Right forelimb (tissue), 1 donor: ENCODE measurements around the gene FAAH.

Source experiments
- DNase-seq: peaks from one replicate; pipeline ENCODE4 v3.0.0-alpha.2; 2018

The FAAH gene

DNA sequence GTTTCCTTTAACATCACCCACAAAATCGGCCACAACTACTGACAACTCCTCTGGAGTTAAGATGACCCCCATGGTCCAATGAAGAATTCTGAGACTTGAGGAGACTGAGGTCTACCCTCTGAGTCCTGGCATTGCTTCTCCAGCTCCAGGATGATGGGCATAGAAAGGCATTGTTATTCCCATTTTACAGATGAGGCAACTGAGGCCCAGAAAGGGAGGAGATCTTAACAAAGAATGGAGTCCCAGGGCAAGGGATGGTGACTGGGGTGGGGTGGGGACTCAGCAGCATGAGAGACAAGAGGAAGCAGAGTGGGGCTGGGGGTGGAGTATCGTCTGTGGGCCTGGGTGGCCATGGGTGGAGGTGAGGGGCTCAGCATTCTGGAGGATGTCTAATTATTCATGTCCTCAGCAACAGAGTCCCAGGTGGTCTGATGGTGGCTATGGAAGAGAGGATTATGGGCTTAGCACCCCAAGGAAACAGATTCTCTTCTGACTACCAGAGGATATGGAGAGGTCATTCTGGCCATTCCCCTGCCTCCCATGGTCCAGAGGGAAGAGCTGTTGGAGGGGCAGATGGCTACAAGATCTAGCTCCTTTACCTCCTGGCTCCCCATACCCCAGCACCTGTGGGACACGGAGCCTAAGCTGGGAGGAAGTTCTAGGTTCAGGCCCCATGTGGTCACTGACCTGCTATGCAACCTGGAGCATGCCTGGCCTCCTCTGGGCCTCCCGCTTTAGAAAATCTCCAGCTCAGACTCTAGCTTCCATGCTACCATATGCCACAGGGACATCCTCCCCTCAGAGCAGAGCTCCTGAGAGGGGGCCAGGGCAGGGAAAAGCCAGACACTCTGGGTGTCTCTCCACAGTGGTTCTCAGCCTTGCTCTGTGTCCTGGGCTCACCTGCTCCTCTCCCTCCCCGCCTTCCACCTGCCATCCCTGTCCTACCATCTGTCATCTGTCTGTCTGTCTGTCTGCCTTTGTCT lies 58.1 kb downstream of the FAAH start:
- DNase-seq: no peak

GRCh38 chr1:46452931-46453325 lies 58.8 kb downstream of the FAAH start:
- DNase-seq: no peak

- DNase-seq: no peak
Observed at GRCh38 chr1:46453449-46453848, 59.3 kb downstream of the FAAH start.

GRCh38 chr1:46455951-46456350 lies 61.8 kb downstream of the FAAH start:
- DNase-seq: no peak

DNA sequence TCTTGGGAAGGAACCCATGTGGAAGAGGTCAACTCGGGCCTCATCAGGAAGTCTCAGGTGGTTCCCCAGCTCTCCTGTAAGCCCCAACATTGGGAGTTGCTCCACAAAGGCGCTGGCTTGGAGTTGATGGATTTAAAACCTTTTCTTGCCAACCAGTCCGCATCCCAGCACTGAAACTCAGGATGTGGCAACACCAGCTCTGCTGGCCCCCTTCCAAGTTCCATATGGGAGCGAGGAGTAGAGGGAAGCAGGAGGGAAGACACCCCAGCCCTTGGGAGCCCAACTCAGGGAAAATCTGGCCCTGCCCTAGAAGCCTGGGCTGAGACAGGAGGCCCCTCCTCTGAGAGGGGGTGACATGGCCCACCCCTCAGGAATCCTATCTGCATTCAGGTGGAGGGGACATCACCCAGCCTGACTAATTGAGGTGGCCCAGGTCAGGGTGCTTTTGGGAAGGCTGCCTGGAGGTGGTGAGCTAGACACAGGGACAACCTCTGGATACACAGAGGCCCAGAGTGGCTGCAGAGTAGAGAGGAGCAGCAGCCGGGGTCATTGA lies 62.4 kb downstream of the FAAH start:
- no peak for DNase-seq

DNA sequence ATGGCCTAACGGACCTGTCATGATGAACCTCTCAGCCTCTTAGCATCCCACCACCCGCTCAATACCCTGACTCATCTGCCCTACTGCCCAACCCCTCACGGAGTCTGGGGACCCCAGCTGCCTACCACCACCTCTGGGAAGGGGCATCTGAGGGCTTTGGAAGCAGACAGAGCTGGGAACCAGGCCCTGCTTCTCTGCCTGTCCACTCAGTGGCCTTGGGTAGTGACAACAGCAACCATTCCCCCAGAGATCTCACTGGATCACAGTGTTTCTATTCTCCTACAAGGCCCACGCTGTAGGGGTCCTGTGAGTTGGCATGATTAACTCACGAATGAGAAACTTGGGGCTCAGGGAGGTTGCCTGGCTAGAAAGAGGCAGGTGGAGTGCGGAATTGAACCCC lies 63.1 kb downstream of the FAAH start:
- no peak for DNase-seq

GRCh38 chr1:46458190-46458589 lies 64.1 kb downstream of the FAAH start:
- no peak for DNase-seq

GRCh38 chr1:46458846-46459245 lies 64.7 kb downstream of the FAAH start:
- no peak for DNase-seq

DNA sequence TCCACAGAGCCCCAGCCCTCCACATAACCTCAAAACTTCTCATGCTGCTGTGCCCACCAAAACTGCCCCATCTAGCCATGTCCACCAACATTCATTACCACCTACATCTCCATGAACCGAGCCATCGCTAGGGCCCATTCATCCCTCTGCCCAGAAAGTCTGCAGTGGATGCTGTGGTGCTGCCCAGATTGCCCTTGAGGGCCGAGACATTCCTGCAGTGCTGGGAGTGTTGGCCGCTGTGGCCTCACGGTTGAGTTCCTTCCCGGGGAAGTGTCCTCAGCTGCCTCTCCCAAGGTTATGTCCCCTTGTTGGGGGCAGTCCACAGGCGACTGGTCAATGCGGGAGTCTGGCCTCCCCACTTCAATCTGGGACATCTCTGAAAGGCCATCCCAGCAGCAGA lies 65.2 kb downstream of the FAAH start:
- DNase-seq: no peak

- no peak for DNase-seq
Observed at GRCh38 chr1:46461017-46461808, 67.1 kb downstream of the FAAH start.

GRCh38 chr1:46461809-46462448 lies 67.8 kb downstream of the FAAH start:
- no peak for DNase-seq
